Measurements from ENCODE around the gene CELF2.

The CELF2 gene

DNA sequence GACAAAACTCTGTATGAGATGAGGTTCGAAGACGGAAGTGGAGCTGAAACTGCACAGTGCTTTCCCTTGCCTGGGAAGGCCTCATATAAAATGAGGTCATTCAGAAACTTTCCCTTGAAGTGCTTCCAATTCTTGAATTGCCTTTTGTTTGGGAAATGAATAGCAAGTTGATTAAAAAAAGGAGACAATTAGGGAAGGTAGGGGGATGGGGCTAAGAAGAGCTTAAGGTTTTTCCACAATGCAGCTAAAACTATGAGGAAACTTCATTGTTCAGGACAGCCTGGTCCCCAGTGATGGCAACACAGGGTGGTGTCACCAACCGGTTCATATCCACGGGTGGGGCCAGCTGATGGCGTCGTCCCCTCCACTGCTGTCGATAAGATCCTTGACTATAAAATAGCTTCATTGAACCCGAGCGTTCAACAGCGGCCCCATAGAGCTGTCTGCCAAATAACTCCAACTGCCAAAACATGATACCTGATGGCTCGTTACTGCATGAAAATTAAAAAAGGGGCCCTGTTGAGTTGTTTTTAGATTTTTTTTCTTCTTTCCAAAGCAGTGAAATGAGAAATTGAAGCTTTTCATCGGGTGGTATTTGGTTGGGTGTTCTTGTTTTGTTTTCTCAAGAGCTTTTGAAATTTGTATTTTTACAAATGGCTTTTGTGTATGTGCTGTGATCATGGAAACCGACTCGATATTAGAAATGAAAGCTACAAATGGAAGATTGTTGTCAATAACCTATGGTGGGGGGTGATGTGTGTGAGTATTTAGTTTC lies 2.8 kb upstream of the CELF2 start:
- TF ChIP-seq, protein P1, sequence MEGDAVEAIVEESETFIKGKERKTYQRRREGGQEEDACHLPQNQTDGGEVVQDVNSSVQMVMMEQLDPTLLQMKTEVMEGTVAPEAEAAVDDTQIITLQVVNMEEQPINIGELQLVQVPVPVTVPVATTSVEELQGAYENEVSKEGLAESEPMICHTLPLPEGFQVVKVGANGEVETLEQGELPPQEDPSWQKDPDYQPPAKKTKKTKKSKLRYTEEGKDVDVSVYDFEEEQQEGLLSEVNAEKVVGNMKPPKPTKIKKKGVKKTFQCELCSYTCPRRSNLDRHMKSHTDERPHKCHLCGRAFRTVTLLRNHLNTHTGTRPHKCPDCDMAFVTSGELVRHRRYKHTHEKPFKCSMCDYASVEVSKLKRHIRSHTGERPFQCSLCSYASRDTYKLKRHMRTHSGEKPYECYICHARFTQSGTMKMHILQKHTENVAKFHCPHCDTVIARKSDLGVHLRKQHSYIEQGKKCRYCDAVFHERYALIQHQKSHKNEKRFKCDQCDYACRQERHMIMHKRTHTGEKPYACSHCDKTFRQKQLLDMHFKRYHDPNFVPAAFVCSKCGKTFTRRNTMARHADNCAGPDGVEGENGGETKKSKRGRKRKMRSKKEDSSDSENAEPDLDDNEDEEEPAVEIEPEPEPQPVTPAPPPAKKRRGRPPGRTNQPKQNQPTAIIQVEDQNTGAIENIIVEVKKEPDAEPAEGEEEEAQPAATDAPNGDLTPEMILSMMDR (IDR thresholded peaks at IDR 0.05; ENCODE audit: extremely low read depth, insufficient read depth, missing control alignments): no peak
- in situ Hi-C loops (cut with MboI; ENCODE audit: low pct_unique_long_range_greater_than_20kb, low sequenced_read_pairs, unreplicated experiment): no loop called here
- no peak for DNase-seq (ENCODE audit: low spot score)

DNA sequence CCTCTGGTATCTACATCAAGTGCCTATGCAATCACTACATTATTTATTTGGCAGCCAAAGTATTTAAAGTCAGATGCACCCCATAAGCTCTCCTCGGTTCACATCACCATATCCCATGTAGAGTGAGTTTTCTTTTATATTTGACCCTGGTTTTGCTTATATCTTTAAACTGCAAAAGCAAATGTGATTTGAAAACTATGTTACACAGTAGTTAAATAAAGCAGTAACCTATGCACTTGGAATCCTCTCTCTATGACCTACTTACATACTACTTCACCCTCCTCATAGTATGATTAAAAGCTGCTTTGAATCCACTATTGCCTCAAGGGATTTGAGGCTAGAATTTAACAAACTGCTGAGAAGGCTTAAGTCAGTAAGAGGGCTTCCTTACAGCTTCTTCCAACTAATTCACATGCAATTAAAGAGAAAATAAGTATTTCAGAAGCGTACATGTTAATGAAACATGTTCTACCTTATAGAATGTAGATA lies 2.2 kb upstream of the CELF2 start:
- in situ Hi-C loops (cut with MboI; ENCODE audit: low pct_unique_long_range_greater_than_20kb, low sequenced_read_pairs, unreplicated experiment): no loop called here
- DNase-seq (ENCODE audit: low spot score): no peak
- TF ChIP-seq, protein P1 (IDR thresholded peaks at IDR 0.05; ENCODE audit: extremely low read depth, insufficient read depth, missing control alignments): no peak

DNA sequence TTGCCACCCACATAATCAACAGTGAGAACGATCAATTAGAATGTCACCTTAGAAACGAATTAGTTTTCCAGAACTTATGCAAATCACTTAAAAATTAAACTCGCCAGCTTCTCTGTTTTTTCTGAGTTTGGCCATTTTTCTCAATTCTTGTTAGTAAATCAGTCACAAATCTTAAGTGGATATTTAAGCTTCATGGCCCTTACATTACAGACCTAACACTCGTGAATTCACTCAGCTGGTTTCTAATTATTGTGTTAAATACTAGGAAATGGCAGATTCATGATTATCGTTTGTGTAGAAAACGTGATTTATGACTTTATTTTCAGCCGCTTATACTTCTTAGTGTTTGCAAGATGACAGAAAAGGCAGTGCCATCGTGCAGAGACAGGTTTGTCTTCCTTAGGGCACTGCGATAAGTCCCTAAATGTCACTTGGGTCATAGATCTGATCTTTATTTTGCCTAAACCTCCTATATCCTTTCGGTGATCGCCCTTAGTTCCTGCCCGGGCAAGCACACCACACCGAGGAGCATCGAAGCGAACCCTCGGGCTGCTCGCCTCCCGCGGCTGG lies 587 bp upstream of the CELF2 start:
- in situ Hi-C loops (cut with MboI; ENCODE audit: low pct_unique_long_range_greater_than_20kb, low sequenced_read_pairs, unreplicated experiment): no loop called here
- no peak for DNase-seq (ENCODE audit: low spot score)
- TF ChIP-seq, protein P1 (IDR thresholded peaks at IDR 0.05; ENCODE audit: extremely low read depth, insufficient read depth, missing control alignments): no peak

DNA sequence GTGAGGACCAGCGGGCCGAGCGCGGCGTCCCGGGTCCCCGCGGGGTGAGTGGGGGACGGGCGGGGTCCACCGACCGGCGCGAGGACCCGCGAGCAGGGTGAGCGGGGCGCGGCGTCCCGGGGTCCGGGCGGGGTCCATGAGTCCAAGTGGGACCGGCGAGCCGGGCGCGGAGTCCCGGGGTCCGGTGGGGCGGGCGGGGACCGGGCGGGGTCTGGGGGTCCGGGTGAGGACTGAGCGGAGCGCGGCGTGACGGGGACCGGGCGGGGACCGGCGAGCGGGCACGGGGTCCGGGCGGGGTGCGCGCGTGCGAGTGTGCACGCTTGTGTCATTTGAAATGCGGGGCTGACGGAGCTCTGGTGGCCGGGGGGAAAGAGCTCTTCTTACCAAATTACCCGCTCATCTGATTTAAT lies 765 bp downstream of the CELF2 start:
- no peak for DNase-seq (ENCODE audit: low spot score)
- in situ Hi-C loops (cut with MboI; ENCODE audit: low pct_unique_long_range_greater_than_20kb, low sequenced_read_pairs, unreplicated experiment): no loop called here
- TF ChIP-seq, protein P1 (IDR thresholded peaks at IDR 0.05; ENCODE audit: extremely low read depth, insufficient read depth, missing control alignments): no peak

DNA sequence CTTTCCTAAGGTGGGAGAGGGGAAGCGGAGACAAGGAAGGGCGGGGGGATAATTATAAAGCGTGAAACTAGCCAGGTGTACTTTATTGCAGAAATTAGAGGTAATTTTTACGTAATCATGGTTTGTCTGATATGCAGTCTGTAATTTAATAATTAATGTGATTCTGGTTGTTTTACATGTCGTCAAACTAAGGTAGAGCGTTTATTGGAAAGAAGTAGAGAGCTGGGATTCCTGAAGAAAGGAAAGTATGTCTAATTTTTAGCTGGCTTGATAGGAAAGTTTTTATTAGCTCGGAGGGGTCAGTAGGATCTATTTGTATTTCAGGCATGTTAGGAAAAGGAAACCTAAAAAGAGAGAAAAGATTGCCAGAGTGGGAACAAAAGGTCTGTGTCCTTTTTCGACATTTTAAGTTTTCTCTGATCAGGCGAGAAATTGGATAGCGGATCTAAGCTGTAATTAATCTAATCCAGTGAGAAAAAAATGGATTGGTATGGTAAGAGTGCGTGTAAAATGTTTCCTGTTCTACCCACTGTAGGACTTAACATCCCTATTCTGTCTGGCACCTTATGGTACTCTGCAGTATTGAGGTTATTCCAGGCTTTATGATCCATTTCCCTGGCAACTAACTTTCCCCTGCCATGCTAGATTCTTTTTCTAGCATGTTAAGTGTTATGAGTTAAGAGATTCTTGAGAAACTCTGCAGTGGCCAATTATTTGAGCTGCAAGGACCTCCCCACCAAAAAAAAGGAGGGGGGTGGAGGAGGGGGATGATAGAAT lies 1.4 kb downstream of the CELF2 start:
- in situ Hi-C loops (cut with MboI; ENCODE audit: low pct_unique_long_range_greater_than_20kb, low sequenced_read_pairs, unreplicated experiment): no loop called here
- TF ChIP-seq, protein P1 (IDR thresholded peaks at IDR 0.05; ENCODE audit: extremely low read depth, insufficient read depth, missing control alignments): no peak
- DNase-seq (ENCODE audit: low spot score): no peak

DNA sequence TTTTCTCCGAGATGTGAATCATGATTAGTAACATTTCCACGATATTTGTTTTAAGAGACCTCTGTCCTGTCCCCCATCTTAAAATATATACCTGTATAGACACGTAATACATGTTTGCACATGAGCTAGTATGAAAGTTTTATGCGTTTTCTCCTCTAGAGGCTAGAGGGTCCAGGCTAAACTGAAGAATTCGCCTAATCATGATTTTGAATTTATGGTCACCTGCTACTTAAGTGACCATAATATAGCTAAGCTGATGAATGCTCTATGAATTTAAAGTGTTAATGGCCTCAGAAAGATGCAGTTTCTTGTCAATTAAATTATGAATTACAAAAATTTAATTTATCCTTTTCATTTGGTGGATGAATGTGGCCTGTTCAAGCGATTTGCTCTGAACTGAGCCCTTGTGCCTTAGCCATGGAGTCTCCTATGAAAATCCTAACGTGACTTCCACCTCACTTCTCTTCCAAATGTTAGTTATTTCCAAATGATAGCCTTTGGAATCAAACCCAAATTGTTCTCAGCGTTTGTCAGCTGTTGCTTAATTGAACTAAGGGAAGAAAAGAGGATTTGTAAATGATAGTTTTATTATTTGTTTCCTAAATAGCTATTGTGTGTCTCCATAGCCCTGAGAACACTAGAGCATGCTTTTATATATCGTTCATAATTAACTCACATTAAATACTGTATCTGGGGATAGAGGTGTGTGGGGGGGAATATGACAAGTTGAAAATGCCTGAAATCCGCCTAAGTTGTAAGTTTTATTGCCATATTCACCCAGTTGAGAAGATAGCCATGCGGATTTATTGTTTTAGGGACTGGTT lies 2.3 kb downstream of the CELF2 start:
- no peak for DNase-seq (ENCODE audit: low spot score)
- TF ChIP-seq, protein P1 (IDR thresholded peaks at IDR 0.05; ENCODE audit: extremely low read depth, insufficient read depth, missing control alignments): no peak
- in situ Hi-C loops (cut with MboI; ENCODE audit: low pct_unique_long_range_greater_than_20kb, low sequenced_read_pairs, unreplicated experiment): no loop called here

Data from GM13977 (cell line).